H1 (cell line): ENCODE data around the gene CEP85L. TPM values are rescaled to one million over a fixed set of nuclear protein-coding genes. Genes with fewer than 3 reads are reported as not detected.

Experiments used
- CHD1 ChIP-seq: IDR thresholded peaks from 2 replicates; pipeline ENCODE4 v1.6.1; 2012; ENCODE audit warnings: low read depth, low read length, improper control_type of control experiment
- EZH2 ChIP-seq: fragments of 200-600 bp; sonication (generic); IDR thresholded peaks from 2 replicates; pipeline ENCODE4 v1.7.1; 2012; ENCODE audit warnings: low read depth, mild to moderate bottlenecking, moderate library complexity, low read length, inconsistent platforms; ENCODE audit not compliant: severe bottlenecking
- GABPA ChIP-seq: IDR thresholded peaks from 2 replicates; pipeline ENCODE4 v1.6.1; 2011; ENCODE audit warnings: mild to moderate bottlenecking, low read length, moderate library complexity, borderline replicate concordance; ENCODE audit not compliant: insufficient read depth
- KDM5A ChIP-seq: fragments of 200-600 bp; IDR thresholded peaks from 2 replicates; pipeline ENCODE4 v1.7.1; 2012; ENCODE audit warnings: mild to moderate bottlenecking, low read length, inconsistent platforms, mixed read lengths
- polyA plus RNA-seq, 7 experiments: library from polyadenylated mRNA; depleted of rRNA in 3 of 7; stranded (reverse) in 5 of 7; unstranded in 2 of 7; fragments of >200 nt in 5 of 7; fragments of 200-250 nt in 2 of 7; gene quantifications; 1 replicate in 5 of 7; 2 replicates in 1 of 7; 4 replicates in 1 of 7; pipeline versions ENCODE4 v1.2.1 to v1.2.3, GENCODE V29; 2011 to 2013; ENCODE audit warnings: missing spikeins in 2 of 7, mixed read lengths in 2 of 7
- total RNA-seq: library from RNA; stranded (reverse); fragmentation: NEBNext Ultra II Directional; extraction: Animal tissue kit (Norgen Biotek cat#: 25700); gene quantifications from 2 replicates; pipeline ENCODE4 v1.2.1, GENCODE V29; 2021
- TF ChIP-seq, protein P1 (sequence below): IDR thresholded peaks from 2 replicates; pipeline ENCODE4 v1.6.1; 2012; ENCODE audit warnings: low read length, inconsistent platforms

Gene CEP85L
- total and polyA plus RNA-seq, 2 of the 8 experiments (the other 6 are each of a cell fraction or from before 2014, with no cell fraction given): 3.2 to 27.6 TPM

DNA sequence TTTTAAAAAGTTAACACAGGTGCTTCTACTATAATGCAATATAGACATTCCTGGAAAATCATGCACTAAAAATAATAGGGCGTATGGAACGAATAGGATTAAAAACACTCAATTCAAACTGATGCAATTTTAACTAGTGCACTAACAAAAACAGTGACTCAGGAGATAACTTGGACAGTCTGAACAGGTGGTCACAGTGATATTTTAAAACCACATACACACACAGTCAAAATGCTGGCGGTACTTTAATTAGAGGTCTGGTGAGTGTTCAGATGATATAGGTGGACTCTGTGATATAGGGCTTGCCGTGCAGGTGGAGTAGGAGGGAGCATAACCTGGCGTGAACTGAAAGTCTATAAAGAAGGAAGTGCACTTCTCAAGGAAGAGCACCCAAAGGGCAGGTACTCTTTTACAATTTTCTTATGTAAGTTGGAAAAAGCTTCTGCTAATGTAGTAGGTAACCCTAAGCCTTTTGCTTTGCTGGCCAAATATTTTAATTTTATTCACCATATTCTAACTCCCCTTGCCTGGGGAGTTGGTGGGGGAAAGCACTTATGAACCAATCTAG lies 145.2 kb downstream of the CEP85L start (continued):
- TF ChIP-seq KDM5A (no peak), CHD1 (no peak), GABPA (no peak), EZH2 (no peak)
- TF ChIP-seq, protein P1, sequence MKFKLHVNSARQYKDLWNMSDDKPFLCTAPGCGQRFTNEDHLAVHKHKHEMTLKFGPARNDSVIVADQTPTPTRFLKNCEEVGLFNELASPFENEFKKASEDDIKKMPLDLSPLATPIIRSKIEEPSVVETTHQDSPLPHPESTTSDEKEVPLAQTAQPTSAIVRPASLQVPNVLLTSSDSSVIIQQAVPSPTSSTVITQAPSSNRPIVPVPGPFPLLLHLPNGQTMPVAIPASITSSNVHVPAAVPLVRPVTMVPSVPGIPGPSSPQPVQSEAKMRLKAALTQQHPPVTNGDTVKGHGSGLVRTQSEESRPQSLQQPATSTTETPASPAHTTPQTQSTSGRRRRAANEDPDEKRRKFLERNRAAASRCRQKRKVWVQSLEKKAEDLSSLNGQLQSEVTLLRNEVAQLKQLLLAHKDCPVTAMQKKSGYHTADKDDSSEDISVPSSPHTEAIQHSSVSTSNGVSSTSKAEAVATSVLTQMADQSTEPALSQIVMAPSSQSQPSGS: no peak
